ENCODE measurements around the gene SASH1.

GRCh38 chr6:148503703-148504102 is 161.1 kb downstream of the SASH1 start:
- TF ChIP-seq CTCF (IDR thresholded peaks at IDR 0.05; ENCODE audit: low read length) (no peak), EZH2 (IDR thresholded peaks at IDR 0.05; ENCODE audit: borderline replicate concordance, low read length) (no peak)
